Endothelial cell of umbilical vein (primary cell): ENCODE data around the gene JAKMIP3. TPM values are rescaled to one million over a fixed set of nuclear protein-coding genes. Genes with fewer than 3 reads are reported as not detected.

Experiments
- BruUV-seq: library from RNA; stranded (reverse); fragments of 400-500 nt; replicated peaks from 2 replicates; lab custom pipeline; 2021; lab: Mats Ljungman, UMichigan
- CTCF ChIA-PET: fragments of 300-600, 350-600 bp; sonication (Branson Sonifier 250); formaldehyde crosslinking; loops from one replicate; lab custom pipeline; 2021; ENCODE audit warnings: antibody characterized with exemption, inconsistent platforms; lab: Charles Lee
- POLR2A ChIA-PET: fragments of 300-600, 350-600 bp; sonication (Branson Sonifier 250); formaldehyde crosslinking; loops from one replicate; lab custom pipeline; 2021; ENCODE audit warnings: antibody characterized with exemption, inconsistent platforms; lab: Charles Lee
- DNase-seq: peaks from one replicate; pipeline ENCODE4 v3.0.0-alpha.2; 2011; ENCODE audit warnings: low read depth, low spot score
- FAIRE-seq: peaks from 2 replicates; lab custom pipeline; 2011; peaks lifted over from hg19 to GRCh38; lab: Jason Lieb, UNC
- H2AFZ ChIP-seq: 2 replicates; pipeline ENCODE4 v1.6.0; 2012; ENCODE audit warnings: low read depth, low read length, control low read depth, inconsistent platforms
- H3K27ac ChIP-seq: 2 replicates; pipeline ENCODE4 v1.5.1; 2011; ENCODE audit warnings: low read depth, mild to moderate bottlenecking, control low read depth, low read length, moderate library complexity; ENCODE audit not compliant: insufficient read depth
- H3K27me3 ChIP-seq, 2 experiments: 2 replicates each; pipeline versions ENCODE4 v1.6.0 to v1.6.1; 2011; ENCODE audit warnings: low read length in 2 of 2, mixed read lengths in 1 of 2; ENCODE audit not compliant: control insufficient read depth in 2 of 2, insufficient read depth in 2 of 2
- H3K36me3 ChIP-seq, 2 experiments: 2 replicates in 1 of 2; 3 replicates in 1 of 2; pipeline ENCODE4 v1.5.1; 2011; ENCODE audit warnings: low read length in 2 of 2, mild to moderate bottlenecking in 1 of 2, moderate library complexity in 1 of 2; ENCODE audit not compliant: control insufficient read depth in 2 of 2, insufficient read depth in 2 of 2; ENCODE audit errors: extremely low read depth in 1 of 2
- H3K4me1 ChIP-seq: 3 replicates; pipeline ENCODE4 v1.5.1; 2011; ENCODE audit warnings: mild to moderate bottlenecking, low read length; ENCODE audit not compliant: control insufficient read depth, insufficient read depth; ENCODE audit errors: extremely low read depth
- H3K4me2 ChIP-seq: 2 replicates; pipeline ENCODE4 v1.6.1; 2011; ENCODE audit warnings: low read length, control low read depth, mixed read lengths; ENCODE audit not compliant: insufficient read depth
- H3K4me3 ChIP-seq, 3 experiments: fragments of 200-600 bp in 1 of 3; sonication (generic), shearing (Covaris generic) in 1 of 3; replicated peaks in 1 of 3; 2 replicates each; pipeline ENCODE4 v1.5.1; 2011 to 2016; ENCODE audit warnings: control low read depth in 3 of 3, low read length in 3 of 3, mild to moderate bottlenecking in 2 of 3, inconsistent platforms in 1 of 3, low read depth in 1 of 3, moderate library complexity in 1 of 3; ENCODE audit not compliant: insufficient read depth in 1 of 3
- H3K79me2 ChIP-seq: 2 replicates; pipeline ENCODE4 v1.6.0; 2012; ENCODE audit warnings: low read length, inconsistent platforms; ENCODE audit not compliant: control insufficient read depth, insufficient read depth
- H3K9ac ChIP-seq: replicated peaks from 2 replicates; pipeline ENCODE3; 2011; ENCODE audit warnings: low read length, control low read depth; ENCODE audit not compliant: insufficient read depth; ENCODE audit errors: extremely low read depth
- H3K9me1 ChIP-seq: replicated peaks from 3 replicates; pipeline ENCODE4 v1.6.0; 2011; ENCODE audit warnings: mild to moderate bottlenecking, low read length; ENCODE audit not compliant: control insufficient read depth, insufficient read depth; ENCODE audit errors: extremely low read depth
- H3K9me3 ChIP-seq: replicated peaks from 2 replicates; pipeline ENCODE4 v1.5.1; 2012; ENCODE audit warnings: low read length, inconsistent platforms; ENCODE audit not compliant: control insufficient read depth, insufficient read depth
- H4K20me1 ChIP-seq: replicated peaks from 2 replicates; pipeline ENCODE3; 2011; ENCODE audit warnings: mild to moderate bottlenecking, low read length; ENCODE audit not compliant: control insufficient read depth, insufficient read depth; ENCODE audit errors: extremely low read depth
- CTCF ChIP-seq, 2 donors: IDR thresholded peaks; 1 replicate in 1 of 2; 2 replicates in 1 of 2; pipeline ENCODE4 v1.5.1; 2011; ENCODE audit warnings: low read length in 2 of 2, mild to moderate bottlenecking in 2 of 2, moderate library complexity in 2 of 2, control low read depth in 1 of 2, inconsistent platforms in 1 of 2, low read depth in 1 of 2; ENCODE audit not compliant: insufficient read depth in 1 of 2; ENCODE audit errors: extremely low read depth in 1 of 2
- EZH2 ChIP-seq: IDR thresholded peaks from 2 replicates; pipeline ENCODE4 v1.6.1; 2012; ENCODE audit warnings: borderline replicate concordance, low read depth, mild to moderate bottlenecking, moderate library complexity, low read length, inconsistent platforms; ENCODE audit not compliant: severe bottlenecking
- FOS ChIP-seq: IDR thresholded peaks from 2 replicates; pipeline ENCODE4 v1.6.1; 2011; ENCODE audit warnings: mild to moderate bottlenecking, low read length, moderate library complexity, borderline replicate concordance; ENCODE audit not compliant: insufficient read depth
- GATA2 ChIP-seq: IDR thresholded peaks from 2 replicates; pipeline ENCODE4 v1.7.0; 2011; ENCODE audit warnings: low read depth, mild to moderate bottlenecking, moderate library complexity, mixed read lengths, low read length; ENCODE audit not compliant: insufficient read length, insufficient read depth
- JUN ChIP-seq: IDR thresholded peaks from 2 replicates; pipeline ENCODE4 v1.6.1; 2011; ENCODE audit warnings: borderline replicate concordance, low read depth; ENCODE audit not compliant: insufficient read length, insufficient read depth
- MYC ChIP-seq: IDR thresholded peaks from one replicate; pipeline ENCODE4 v1.6.1; 2011; ENCODE audit warnings: mild to moderate bottlenecking, low read depth, low read length
- POLR2A ChIP-seq: IDR thresholded peaks from 2 replicates; pipeline ENCODE4 v1.6.1; 2012; ENCODE audit warnings: low read depth, mild to moderate bottlenecking, control low read depth, low read length
- POLR2AphosphoS5 ChIP-seq: IDR thresholded peaks from 2 replicates; pipeline ENCODE4 v1.6.1; 2012; ENCODE audit warnings: low read depth, mild to moderate bottlenecking, control low read depth, low read length, moderate library complexity; ENCODE audit not compliant: insufficient read depth
- dilution Hi-C: fragments of 300-500 bp; cut with MboI; formaldehyde crosslinking; loops from one replicate; pipeline ENCODE4 v1.15.0; 2019; ENCODE audit warnings: low sequenced_read_pairs; ENCODE audit not compliant: extremely low pct_ligation_motif_present
- intact Hi-C: fragments of 100-400 bp; cut with micrococcal nuclease; formaldehyde crosslinking; loops from one replicate; pipeline ENCODE4 v1.10.0; 2022
- polyA plus RNA-seq, 4 experiments: library from polyadenylated mRNA; depleted of rRNA in 3 of 4; stranded (reverse) in 3 of 4; unstranded in 1 of 4; fragments of >200 nt; gene quantifications; 2 replicates each; pipeline versions ENCODE4 v1.2.1 to v1.2.3, GENCODE V29; 2011 to 2012; ENCODE audit warnings: missing spikeins in 1 of 4
- total RNA-seq: library from RNA; stranded (reverse); gene quantifications from 2 replicates; pipeline ENCODE4 v1.2.3, GENCODE V29; 2021
- TF ChIP-seq, protein P1 (sequence below): IDR thresholded peaks from 2 replicates; pipeline ENCODE4 v1.6.1; 2011; ENCODE audit not compliant: insufficient read depth, insufficient read length

Gene JAKMIP3
- total and polyA plus RNA-seq, 2 donors (not counting 3 experiments of a cell fraction or from before 2014, with no cell fraction given): 0.01 TPM; not detected in 1

DNA sequence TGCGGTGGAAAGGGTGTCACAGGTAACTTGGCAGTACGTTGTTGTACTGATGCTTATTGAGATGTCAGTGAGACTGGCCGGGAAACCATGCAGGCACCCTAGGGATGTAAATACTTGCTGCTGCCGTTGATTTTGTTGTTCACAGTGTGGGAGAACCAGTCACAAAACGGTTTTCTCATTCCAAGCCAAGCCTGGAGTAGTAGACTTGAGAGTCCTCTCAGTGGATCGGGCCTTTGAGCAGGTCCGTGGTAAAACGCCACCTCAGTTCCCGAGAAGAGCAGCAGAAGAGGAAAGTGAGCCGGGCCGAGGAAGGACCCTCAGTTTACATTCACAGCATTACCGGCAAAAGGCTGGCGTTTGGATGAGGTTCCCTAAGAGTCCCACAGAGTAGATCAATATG, 1.1 kb downstream of the JAKMIP3 start:
- DNase-seq (no peak), FAIRE-seq (no peak)
- no peak for TF ChIP-seq GATA2
- TF ChIP-seq, protein P1, sequence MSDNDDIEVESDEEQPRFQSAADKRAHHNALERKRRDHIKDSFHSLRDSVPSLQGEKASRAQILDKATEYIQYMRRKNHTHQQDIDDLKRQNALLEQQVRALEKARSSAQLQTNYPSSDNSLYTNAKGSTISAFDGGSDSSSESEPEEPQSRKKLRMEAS: no peak
- TF ChIP-seq POLR2A: no peak
- TF ChIP-seq POLR2AphosphoS5: no peak
- TF ChIP-seq CTCF (IDR thresholded peaks at IDR 0.05; ENCODE audit: extremely low read depth in 1 of 2, insufficient read depth in 1 of 2, low read depth in 1 of 2, low read length in 2 of 2): no peak
- no peak for TF ChIP-seq EZH2
- TF ChIP-seq JUN: no peak
- TF ChIP-seq MYC: no peak
- TF ChIP-seq FOS: no peak
- BruUV-seq: no TSS peak
- no peak overlapping the region for H3K9ac ChIP-seq
- POLR2A ChIA-PET: no interaction called here
- H3K4me2 ChIP-seq: no peak overlapping the region
- no peaks in the 10 kb centered on the region for H3K27me3 ChIP-seq
- intact Hi-C loops: no loop called here
- H3K27ac ChIP-seq: no peak overlapping the region
- no peaks in the 10 kb centered on the region for H3K4me1 ChIP-seq
- no peaks in the 10 kb centered on the region for H3K79me2 ChIP-seq
- no peaks in the 10 kb centered on the region for H4K20me1 ChIP-seq
- no peaks in the 10 kb centered on the region for H3K9me1 ChIP-seq
- no peak overlapping the region for H2AFZ ChIP-seq
- no peaks in the 10 kb centered on the region for H3K9me3 ChIP-seq
- CTCF ChIA-PET: no interaction called here
- dilution Hi-C loops: no loop called here
- no peaks in the 10 kb centered on the region for H3K36me3 ChIP-seq
- H3K4me3 ChIP-seq: no peak overlapping the region
